CD4-positive, alpha-beta T cell treated with Interleukin-15 for 4 hours (primary cell): Measurements from ENCODE around the gene BGLAP.

ENCODE experiments used
- DNase-seq: peaks from one replicate; pipeline ENCODE4 v3.0.0-alpha.2; 2020; ENCODE audit warnings: low spot score

The BGLAP gene

DNA sequence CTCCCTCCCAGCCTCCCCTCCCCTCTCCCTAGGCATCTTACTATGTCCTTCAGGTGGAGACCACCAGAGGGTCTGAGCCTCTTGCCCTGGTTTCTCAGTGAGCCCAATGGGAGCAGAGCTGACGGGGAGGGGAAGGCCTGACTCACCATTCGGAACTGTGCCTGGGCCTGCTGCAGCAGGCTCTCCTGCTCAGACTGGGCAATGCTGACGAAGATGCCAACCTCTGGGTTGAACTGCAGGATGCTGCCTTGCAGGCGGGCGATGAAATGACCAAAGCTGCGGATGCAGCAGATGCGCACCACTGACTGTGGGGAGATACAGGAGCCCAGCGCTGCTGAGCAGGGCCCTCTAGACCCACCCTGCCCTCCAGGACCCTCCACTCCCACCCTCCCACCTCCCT lies 16.9 kb downstream of the BGLAP start:
- DNase-seq, result no peak

DNA sequence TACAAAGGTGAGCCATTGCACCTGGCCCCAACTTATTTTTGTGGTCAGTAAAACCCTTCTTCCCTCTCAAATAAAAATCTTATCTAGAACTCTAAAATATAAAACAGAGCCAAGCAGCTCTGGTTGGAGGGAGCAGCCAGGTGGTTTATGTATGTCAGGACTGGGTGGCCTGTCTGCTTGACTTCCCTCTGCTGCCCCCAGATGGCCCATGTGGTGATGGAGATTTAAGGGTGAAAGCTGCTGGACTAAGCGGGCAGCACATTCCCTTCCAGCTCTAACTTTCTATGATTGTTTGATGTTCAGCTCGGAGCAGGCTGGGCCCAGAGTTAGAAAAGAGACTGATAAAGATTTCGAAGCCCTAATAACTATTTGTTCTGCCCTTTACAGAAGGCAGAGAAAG lies 17.8 kb downstream of the BGLAP start:
- no peak for DNase-seq

DNA sequence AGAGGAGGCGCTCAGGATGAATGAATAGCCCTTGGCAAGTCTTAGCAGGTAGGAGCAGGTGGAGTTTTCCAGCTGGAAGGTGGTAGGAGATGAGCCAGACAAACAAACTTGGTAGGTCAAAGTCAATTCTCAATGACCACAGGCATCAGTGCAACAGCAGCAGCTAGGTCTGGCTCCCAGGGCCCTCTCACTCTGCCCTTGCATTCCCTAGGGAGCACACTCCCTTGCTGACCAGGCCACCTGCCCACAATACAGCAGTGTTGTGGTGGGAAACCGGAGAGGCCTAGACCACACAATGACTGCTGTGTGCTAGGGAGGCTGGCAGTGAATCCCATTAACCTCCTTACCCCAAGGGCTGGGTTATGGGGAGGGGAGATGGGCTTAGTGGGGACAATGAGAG lies 18.9 kb downstream of the BGLAP start:
- DNase-seq, result no peak

DNA sequence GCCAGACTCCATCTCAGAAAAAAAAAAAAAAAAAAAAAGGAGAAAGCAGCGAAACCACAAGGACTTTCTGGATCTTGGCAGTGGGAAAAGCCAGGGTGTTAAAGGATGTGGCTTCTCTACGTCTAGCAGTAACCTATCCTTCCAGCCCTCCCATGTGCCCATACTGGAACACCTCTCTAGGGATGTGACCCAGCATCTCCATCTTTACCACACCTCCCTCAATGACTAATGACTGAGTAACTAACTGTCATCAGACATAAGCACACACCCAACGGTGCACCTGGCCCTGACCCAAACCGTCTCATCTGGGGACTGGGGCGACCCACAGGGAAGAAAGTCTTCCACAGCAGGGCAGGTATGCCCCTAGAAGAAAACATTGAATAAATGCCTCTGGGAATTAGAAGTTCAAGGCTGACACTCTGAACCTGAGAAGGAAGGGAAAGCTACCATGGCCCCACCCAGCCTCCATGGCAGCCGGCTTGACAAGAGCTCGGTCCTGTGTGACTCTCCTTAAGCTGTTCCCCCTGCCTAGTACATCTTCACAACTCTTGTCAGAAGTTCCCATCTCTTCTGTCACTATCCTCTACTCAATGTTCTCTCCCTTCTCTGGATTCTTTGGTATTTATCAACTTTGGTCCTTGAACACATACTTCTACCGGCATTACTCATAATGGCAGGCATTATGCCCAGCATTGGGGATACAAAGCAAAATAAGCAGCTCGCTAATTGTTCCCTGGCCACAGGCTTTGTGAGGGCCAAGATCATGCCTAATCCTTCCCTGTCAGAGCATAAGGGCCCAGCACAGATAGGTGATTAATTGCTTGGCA lies 20.7 kb downstream of the BGLAP start:
- DNase-seq, result no peak

DNA sequence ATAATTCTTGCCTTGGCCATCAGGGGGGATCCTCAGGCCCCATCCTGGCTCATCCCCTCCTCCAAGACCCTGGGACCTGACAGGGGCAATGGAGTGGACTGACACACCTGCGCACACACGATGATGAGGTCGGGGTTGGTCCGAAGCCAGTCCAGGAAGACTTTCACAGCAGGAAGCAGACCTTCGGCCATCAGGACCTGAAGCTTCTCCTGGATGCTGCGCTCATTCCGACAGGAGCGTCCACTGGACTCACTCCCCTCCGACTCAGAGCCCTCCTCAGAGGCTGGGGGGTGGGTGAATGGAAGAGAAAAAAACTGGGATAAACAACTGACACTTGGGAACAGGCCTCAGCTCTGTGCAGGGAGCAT lies 21.3 kb downstream of the BGLAP start:
- DNase-seq, result no peak

DNA sequence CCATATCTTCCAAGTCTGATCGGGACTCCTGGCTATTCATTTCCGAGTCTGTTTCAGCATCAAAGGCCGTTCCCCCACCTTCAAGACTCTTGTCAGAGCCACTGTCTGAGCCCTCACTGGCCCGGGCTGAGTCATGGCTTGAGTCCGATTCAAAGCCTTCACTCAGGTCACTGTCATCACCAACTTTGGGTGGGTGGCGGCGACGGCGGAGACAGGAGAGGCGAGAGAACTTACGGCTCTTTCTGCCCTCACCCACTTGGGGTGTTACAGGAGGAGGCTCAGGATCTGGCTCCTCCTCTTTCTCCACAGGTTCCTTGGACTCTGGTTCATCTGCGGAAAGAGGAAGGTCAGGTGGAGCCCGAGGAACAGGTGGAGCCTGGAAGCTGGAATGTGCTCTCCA lies 24.1 kb downstream of the BGLAP start:
- DNase-seq, result no peak

DNA sequence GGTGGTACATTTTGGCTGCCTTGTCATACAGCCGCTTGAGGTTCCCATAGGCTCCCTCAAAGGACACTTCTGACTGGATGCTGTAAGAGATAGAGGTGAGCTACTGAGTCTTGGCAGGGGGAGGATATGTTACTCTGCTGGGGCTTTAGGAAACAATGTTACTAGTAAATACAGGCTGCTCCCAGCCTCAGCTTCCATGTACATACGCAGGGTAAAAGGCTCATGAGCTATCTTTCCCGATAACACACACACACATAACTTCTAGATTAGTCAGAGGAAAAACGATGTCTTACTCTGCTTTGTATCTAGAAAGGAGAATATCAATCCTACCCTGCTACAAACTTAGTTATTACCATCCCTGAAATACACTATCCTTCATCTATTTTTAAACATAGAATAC lies 26.4 kb downstream of the BGLAP start:
- DNase-seq, result no peak

DNA sequence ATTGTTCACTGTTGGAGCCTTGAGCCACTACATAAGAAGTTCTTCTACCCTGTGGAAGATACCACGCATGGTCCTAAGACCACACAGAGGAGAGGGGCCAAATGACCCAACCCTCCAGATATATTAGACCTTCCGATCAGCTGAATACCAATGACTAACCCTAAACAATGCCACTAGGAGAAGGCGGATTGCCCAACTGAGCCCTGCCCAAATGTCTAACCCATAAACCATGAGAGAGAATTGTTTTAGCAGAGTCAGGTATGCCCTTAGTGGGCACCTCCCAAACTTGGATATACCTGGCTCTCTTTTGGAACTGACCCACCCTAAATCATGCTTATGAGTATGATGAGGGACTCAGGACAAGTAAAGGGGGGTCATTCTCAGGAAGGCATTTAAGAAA lies 28.3 kb downstream of the BGLAP start:
- no peak for DNase-seq

DNA sequence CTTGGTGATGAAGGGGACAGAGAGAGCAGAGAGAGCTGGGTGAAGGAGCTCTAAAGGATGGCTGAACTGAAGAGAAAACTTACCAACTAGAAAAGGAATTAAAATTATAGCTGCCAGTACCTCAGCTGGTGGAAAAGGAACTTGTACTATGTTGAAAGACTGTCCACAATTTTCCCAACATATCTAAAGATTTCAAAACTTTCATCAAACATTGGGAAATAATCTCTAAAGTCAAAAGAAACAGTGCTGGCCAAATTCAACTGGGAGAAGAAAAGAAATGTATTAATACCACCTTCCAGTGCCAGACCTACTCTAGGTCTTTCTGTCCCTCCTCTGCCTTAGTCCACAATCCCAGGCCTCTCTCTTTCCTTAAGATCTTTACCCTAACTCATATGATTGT lies 34.5 kb downstream of the BGLAP start:
- no peak for DNase-seq

DNA sequence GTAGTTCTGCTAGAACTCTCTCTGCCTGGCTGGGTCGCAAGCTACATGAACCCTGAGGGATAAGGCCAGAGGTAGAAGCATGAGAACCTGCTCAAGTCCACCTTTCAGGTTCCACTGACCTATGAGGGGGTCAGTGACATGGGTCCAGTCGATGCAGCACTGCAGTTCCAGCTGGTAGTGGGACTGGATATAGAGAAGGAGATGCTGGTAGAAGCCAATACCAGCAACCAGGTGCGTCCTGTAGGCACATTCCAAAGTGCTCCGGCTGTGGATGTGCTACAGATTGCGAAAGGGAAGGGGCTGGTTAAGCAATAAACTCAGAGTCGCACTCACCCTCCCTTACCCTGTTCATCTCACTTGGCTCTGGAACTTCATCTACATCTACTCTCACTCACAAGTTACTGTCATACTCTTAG lies 35.0 kb downstream of the BGLAP start:
- no peak for DNase-seq

DNA sequence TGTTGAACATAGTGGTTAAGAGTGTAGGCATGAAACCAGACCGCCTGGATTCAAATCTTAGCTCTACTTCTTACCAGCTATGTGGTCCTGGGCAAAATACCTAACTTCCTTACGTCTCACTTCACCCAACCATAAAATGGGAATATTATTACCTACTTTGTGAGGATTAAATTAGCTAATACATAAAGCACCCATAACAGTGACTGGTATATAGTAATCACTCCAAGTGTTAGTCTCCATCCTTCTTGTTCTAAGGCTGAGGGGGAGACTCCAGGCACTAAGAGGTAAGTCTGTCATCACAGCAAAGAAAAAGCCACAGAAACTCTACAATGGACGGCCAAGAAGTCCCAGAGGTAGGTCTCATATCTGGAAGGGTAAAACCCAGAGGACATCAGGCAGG lies 37.9 kb downstream of the BGLAP start:
- no peak for DNase-seq

DNA sequence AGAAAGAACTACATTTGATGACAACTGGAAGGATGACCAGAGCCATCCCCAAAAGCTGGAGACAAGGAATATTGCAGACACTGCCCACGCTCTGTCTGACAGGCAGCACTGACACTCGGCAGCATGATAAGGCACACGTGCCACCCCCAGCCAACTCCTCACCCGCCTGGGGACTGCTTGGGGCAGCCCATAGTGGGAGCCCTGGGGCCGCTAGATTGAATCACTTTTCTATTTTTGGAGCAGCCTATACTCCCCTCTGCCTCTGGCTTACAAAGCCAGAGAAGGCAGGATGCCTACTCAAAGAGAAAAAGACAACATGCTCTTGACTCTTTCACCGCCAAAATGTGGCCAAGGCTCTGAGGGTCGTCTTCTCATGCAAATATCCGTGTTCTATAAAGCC lies 39.3 kb downstream of the BGLAP start:
- DNase-seq, result peak; percentile 13

DNA sequence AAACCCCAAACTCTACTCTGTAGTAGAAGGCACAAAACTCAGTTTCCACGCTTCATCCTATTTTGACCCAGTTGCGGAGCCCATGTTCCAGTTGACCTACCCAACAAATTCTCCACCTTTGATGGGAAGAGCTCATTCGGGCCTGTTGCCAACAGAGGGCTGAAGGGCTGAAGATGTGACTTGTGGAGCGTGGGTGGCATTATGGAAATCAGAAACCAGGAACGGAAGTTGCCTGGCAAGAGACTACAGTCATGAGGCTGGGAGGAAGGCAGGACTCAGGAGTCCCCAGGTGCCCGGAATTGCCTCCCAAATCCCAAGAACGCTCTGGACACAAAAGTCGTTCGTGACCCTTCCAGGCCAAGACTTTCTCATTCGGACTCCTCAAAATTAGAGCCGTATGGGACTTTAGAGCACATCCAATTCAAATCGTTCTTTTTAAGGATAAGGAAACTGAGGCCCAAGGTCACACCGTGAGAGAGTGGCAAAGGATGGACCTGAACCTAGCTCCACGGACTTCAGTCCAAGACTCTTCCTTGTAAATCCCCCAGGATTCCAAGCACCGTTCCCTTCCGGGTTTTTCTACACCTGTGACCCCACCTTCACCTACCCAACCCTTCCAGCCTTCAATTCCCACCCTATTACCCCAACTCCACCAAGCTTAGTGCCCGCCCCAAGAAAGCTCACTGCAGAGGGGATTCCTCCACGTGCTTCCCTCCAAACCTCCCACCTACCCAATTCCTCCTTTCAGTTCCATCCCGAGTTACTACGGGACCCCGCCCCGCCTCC lies 39.9 kb downstream of the BGLAP start:
- DNase-seq, result no peak

DNA sequence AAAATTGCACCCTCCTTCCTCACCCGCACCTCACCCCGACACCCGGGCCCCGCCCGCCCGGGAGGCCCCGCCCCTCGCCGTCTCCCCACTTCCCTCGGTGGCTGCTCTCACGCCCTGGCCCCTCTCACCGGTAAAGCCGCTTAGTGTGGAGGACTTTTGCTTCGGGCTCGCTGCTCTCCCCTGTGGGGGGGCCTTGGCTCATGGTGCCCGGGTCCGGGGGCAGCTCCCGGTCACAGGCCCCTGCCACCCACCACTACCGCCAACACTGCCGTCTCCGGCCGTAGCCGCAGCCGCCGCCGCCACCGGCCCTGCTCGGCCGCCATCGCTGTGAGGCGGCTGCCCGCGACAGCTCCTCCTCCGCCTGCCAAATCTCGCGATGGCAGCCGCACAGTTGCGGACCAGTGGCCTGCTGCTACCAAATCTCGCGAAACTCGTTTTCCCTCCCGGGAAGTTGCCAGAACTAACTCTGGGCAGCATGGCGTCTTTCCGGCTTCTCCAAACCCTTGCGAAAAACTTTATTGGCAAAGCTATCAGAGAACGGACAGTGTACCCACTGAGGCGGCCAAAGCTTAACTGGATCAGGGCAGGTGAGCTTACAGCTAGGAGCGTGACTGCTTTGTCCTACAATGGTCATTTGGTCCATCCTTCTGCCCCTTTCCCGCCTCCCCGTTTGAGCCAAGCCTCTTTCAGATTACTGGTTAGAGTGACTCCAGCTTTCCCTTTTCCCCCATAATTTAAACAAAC lies 40.7 kb downstream of the BGLAP start, which contains the start of gene SMG5:
TSS of gene SMG5 (minus strand) at position 347 of the 744 bp plus-strand sequence. CDS start at position 202, 145 bp downstream.
- peak; percentile 98 for DNase-seq

DNA sequence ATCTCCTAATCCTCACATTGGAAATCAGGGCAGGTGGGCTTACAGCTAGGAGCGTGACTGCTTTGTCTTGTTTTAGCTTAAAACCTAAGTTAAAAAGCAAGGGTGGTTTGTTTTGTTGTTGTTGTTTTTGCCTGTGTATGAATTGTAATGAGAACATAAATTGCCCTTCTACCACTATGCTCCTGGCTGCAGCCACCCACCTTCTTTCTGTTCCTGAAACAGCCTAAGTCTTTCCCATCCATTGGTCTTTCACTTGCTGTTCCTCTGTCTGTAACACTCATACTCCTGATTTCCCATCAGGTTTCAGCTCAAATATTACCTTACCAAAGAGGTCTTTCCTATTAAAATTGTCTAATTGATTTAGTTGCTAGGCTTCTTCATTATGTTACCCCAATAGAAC lies 41.5 kb downstream of the BGLAP start:
- DNase-seq, result no peak

DNA sequence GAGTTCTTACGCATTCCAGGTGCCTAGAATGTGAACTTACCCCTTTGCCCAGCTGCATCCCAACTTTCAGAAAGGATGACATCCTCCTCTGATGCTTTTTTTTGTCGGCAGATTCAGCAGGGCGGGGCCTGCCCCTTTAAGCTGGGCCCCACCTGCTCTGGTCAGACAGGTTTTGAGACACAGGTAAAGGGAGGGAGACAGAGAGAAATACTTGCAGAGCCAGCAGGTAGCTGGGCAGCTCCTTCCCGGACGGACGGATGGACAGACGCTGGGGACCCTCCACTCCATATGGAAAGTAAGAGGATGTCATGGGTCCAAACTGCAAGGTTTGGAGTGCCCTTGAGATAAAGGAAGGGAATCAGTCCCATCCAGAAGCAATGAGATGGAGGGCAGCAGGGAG lies 42.1 kb downstream of the BGLAP start, which contains the start of gene TMEM79:
TSS of gene TMEM79 (plus strand) at position 214 of the 400 bp plus-strand sequence. CDS start 902 bp downstream, outside the sequence.
- no peak for DNase-seq

DNA sequence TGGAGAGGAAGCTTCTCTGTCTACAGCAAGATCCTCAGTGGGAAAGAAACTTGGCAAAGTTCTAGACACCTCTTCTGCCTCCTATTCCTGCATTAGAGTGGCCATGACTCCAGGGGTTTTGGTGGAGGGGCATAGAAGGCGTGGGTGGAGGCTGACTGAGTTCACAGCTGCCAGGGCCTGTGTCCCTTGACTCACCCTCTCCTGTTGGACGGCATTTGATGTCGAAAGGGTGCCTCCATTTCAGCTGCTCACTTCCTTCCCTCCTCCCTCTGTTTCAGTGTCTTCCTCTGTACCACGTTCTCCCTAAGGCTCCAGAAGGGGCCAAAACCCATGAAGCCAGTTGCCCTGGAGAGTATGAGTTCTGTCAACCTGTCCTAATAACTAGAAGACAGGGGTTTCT lies 42.8 kb downstream of the BGLAP start:
- no peak for DNase-seq

DNA sequence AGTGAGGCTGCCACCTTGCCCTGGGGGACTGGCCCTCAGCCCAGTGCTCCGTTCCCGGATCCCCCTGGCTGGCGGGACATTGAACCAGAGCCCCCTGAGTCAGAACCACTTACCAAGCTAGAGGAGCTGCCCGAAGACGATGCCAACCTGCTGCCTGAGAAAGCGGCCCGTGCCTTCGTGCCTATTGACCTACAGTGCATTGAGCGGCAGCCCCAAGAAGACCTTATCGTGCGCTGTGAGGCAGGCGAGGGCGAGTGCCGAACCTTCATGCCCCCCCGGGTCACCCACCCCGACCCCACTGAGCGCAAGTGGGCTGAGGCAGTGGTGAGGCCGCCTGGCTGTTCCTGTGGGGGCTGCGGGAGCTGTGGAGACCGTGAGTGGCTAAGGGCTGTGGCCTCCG lies 43.5 kb downstream of the BGLAP start:
- no peak for DNase-seq

DNA sequence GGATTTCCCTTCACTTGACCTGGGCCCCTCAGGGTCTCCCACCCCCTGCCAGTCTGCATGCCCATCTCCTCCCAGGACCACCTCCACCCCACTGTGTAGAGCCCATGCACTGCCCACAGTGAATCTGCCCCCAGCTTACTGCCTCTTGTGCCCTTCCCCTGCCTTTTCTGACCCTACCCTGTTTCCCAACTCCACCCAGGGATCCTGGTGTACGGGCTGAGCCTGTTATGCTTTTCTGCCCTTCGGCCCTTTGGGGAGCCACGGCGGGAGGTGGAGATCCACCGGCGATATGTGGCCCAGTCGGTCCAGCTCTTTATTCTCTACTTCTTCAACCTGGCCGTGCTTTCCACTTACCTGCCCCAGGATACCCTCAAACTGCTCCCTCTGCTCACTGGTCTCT lies 44.1 kb downstream of the BGLAP start:
- DNase-seq, result no peak

DNA sequence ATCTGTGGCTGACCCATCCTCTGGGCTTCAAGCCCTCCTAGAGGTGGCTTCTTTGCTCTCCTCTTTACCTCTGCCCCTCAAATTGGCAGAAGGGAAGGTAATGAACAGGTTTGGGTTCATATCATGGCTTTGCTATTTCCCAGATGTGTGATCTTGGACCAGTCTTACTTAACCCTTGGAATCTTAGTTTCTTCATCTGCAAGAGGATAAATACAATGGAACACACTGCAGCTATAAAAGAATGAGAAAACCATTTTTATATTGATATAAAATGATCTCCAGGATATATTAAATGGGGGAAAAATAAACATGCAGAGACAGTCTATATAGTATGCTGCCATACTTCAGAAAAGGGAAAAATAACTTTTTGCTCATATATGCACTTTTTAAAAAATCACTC lies 47.9 kb downstream of the BGLAP start:
- no peak for DNase-seq

DNA sequence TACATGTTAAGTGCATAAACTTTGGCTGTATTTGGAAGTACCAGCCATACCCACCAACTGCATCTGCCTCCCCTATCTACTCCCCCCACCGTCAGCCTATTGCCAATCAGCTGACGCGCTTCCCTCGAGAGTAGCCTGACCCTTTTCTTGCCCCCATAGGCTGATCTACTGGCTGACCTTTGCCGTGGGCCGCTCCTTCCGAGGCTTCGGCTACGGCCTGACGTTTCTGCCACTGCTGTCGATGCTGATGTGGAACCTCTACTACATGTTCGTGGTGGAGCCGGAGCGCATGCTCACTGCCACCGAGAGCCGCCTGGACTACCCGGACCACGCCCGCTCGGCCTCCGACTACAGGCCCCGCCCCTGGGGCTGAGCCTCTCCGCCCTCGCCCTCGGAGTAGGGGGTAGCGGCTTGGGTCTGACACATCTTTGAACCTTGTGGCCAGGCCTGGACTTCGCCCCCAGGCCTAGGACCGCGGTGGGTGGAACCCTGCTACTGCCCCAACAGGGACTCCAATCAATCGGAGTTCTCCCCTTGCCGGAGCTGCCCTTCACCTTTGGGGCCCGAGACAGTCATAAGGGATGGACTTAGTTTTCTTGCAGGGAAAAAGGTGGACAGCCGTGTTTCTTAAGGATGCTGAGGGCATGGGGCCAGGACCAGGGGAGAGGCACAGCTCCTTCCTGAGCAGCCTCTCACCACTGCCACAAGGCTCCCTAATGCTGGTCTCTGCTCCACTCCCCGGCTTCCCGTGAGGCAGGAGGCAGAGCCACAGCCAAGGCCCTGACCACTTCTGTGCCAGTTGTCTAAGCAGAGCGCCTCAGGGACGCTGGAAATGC lies 49.5 kb downstream of the BGLAP start:
- peak; percentile 10 for DNase-seq
